AG10803 (cell line): Measurements from ENCODE around the gene BICRA.
A peak's percentile ranks its signal among the peaks of the same experiment; 100 is the strongest.

Source experiments
- DNase-seq: peaks from one replicate; pipeline ENCODE4 v3.0.0; 2010; ENCODE audit warnings: low read depth
- H3K4me3 ChIP-seq: 2 replicates; pipeline ENCODE4 v1.5.1; 2011; ENCODE audit warnings: mild to moderate bottlenecking, low read length, control low read depth
- CTCF ChIP-seq: conservative IDR thresholded peaks from 2 replicates; pipeline ENCODE4 v1.5.1; 2011; ENCODE audit warnings: mild to moderate bottlenecking, low read length, control low read depth, inconsistent platforms

BICRA gene

GRCh38 chr19:47608969-47609905 is at the start of gene BICRA:
Gene BICRA (plus strand): TSS chr19:47609134. CDS start chr19:47673575, 64,441 bp downstream.
- peak within 1 kb of the TSS; percentile 84 for H3K4me3 ChIP-seq
- DNase-seq = peak; percentile 77
- TF ChIP-seq CTCF = no peak

- TF ChIP-seq CTCF = no peak
- DNase-seq = no peak
- no peak overlapping the region for H3K4me3 ChIP-seq
Measured at GRCh38 chr19:47560999-47561398, 47.9 kb upstream of the BICRA start.

- TF ChIP-seq CTCF = no peak
- H3K4me3 ChIP-seq = no peak overlapping the region
Measured at GRCh38 chr19:47561440-47562057, 47.4 kb upstream of the BICRA start.

GRCh38 chr19:47564081-47564480 is 44.9 kb upstream of the BICRA start:
- TF ChIP-seq CTCF = no peak
- no peak overlapping the region for H3K4me3 ChIP-seq
- DNase-seq = no peak

More at GRCh38 chr19:47561440-47562057, 47.4 kb upstream of the BICRA start:
- no peak for DNase-seq

GRCh38 chr19:47569331-47569730 is 39.6 kb upstream of the BICRA start:
- TF ChIP-seq CTCF = no peak
- H3K4me3 ChIP-seq = no peak overlapping the region
- DNase-seq = no peak

GRCh38 chr19:47572635-47573034 is 36.3 kb upstream of the BICRA start:
- H3K4me3 ChIP-seq = no peak overlapping the region
- DNase-seq = no peak
- TF ChIP-seq CTCF = no peak
